Measurements from ENCODE around the gene CYSTM1.

DNA sequence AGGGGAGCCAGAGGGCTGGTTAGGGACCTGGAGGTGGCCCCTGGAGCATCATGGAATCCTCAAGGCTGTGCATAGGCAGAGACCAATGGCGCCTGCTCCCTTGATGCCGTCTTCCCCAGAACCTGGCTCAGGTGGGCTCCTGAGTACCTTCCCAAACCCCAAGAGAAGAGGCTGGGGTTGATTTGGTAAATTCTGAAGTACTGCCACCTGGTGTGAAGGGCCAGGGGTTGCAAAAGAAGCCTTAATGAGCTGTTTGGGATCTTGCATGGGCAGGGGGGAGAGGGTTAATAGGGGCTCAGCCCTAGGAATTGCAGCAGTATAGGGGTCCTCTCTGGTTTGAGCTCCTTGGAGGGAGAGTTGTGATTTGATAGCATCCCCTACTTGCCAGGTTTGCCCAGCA is 52.1 kb downstream of the CYSTM1 start:
- TF ChIP-seq PPARA (CRISPR knock-in tag; IDR thresholded peaks at IDR 0.05; ENCODE audit: borderline replicate concordance): no peak
- no peak for TF ChIP-seq ZFP3 (CRISPR knock-in tag; IDR thresholded peaks at IDR 0.05)
- TF ChIP-seq RARB (CRISPR knock-in tag; IDR thresholded peaks at IDR 0.05): no peak
- no peak for TF ChIP-seq CSRNP3 (CRISPR knock-in tag; IDR thresholded peaks at IDR 0.05)
- no peak for TF ChIP-seq TSHZ2 (CRISPR knock-in tag; IDR thresholded peaks at IDR 0.05)
- TF ChIP-seq BACH2 (CRISPR knock-in tag; IDR thresholded peaks at IDR 0.05; ENCODE audit: borderline replicate concordance): no peak
- no peak for TF ChIP-seq ZNF70 (CRISPR knock-in tag; IDR thresholded peaks at IDR 0.05)
